ENCODE measurements around the gene OR6B3.

DNA sequence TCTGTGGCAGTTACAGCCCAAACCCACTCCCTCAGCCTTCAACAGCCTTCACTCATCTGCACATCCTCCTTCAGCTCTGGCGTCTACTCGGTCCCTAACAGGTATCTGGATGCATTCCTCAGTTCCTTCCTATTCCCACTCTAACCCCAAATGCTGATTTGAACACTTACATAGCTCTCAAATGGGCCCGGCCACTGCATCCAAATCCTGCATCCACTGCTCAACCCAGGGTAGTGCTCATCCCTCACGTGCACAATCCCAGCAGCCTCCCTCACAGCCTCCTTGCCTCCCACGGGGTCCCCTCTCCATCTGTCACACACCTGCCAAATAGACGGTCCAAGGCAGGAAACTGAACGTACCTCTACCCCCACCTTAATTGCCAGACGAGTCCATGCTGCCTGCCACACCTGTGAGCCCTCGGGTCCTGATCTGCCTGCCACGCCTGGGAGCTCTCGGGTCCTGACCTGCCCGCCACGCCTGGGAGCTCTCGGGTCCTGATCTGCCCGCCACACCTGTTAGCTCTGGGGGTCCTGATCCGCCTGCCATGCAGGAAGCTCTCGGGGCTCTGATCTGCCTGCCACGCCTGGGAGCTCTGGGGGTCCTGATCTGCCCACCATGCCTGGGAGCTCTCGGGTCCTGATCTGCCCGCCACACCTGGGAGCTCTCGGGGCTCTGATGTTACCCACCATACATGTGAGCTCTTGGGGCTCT lies 9.9 kb downstream of the OR6B3 start:
- TF ChIP-seq CTCF (IDR thresholded peaks at IDR 0.05; ENCODE audit: insufficient read depth, low read length, poor library complexity, severe bottlenecking), result no peak
- TF ChIP-seq EZH2phosphoT487 (conservative IDR thresholded peaks at IDR 0.05; ENCODE audit: low read length), result no peak

Data from SU-DHL-6 (cell line).